Pancreas (tissue), 10 donors: ENCODE results near the gene SLC25A22. TPM values are rescaled to one million over a fixed set of nuclear protein-coding genes. Genes with fewer than 3 reads are reported as not detected.

Source experiments
- ATAC-seq, 4 donors: fragments of 200-7000 bp; cut with Tn5 transposase; one replicate each; pipeline versions ENCODE4 v1.8.0 to v1.9.1; 2020; ENCODE audit warnings: mild to moderate bottlenecking in 4 of 4, moderate library complexity in 4 of 4
- DNase-seq, 6 donors: peaks; one replicate each; pipeline ENCODE4 v3.0.0-alpha.2; 2020
- FAIRE-seq: peaks from 2 replicates; lab custom pipeline; 2012; peaks lifted over from hg19 to GRCh38; lab: Jason Lieb, UNC
- H3K27ac ChIP-seq, 4 donors: fragments of 200-600 bp; sonication (generic); 1 replicate in 3 of 4; 2 replicates in 1 of 4; pipeline versions ENCODE4 v1.5.0 to v1.8.0; 2020
- H3K27me3 ChIP-seq, 4 donors: fragments of 200-600 bp; one replicate each; pipeline ENCODE4 v1.8.0; 2021
- H3K36me3 ChIP-seq, 3 donors: fragments of 200-600 bp; sonication (generic) in 1 of 3; one replicate each; pipeline versions ENCODE4 v1.5.0 to v1.8.0; 2020 to 2021
- H3K4me1 ChIP-seq, 3 donors: fragments of 200-600 bp; one replicate each; pipeline ENCODE4 v1.8.0; 2021
- H3K4me3 ChIP-seq, 4 donors: fragments of 200-600 bp; sonication (generic) in 2 of 4; one replicate each; pipeline versions ENCODE4 v1.5.0 to v1.8.0; 2020 to 2021
- H3K9me3 ChIP-seq, 4 donors: fragments of 200-600 bp; one replicate each; pipeline ENCODE4 v1.8.0; 2021
- WGBS, 2 donors: extraction: QIAGEN DNeasy Blood & Tissue Kit; methylation state at CpG; one replicate each; pipeline ENCODE4 v1.1.7; 2013; 5-methylcytosine and 5-hydroxymethylcytosine counted together
- intact Hi-C, 3 donors: fragments of 100-400 bp; cut with DNase I; formaldehyde crosslinking; loops; one replicate each; pipeline versions ENCODE4 v1.11.1 to v1.14.2; 2022
- polyA plus RNA-seq, 2 donors: library from polyadenylated mRNA; stranded (reverse); fragments of 200-250 nt; gene quantifications; one replicate each; pipeline ENCODE4 v1.2.3, GENCODE V29; 2013
- total RNA-seq, 6 donors: library from RNA; stranded (reverse); fragmentation: NEBNext Ultra II Directional in 4 of 6; extraction: Animal tissue kit (Norgen Biotek cat#: 25700) in 4 of 6; gene quantifications; one replicate each; pipeline versions ENCODE4 v1.2.1 to v1.2.4, GENCODE V29; 2021 to 2023
- TF ChIP-seq, protein P1 (sequence below), 4 donors: fragments of 200-600 bp; sonication (generic) in 3 of 4; IDR thresholded peaks; one replicate each; pipeline versions ENCODE4 v1.5.0 to v1.8.0; 2021; ENCODE audit warnings: antibody characterized with exemption in 4 of 4
- donor health status: healthy with polysubstance abuse.
- donor health status: DM: no; HTN: no; CAD: no; lungs with moderate emphysema.
- donor health status: DM: no; HTN: no; CAD: no.
- donor health status: control.
- donor health status: control.
- donor health status: Bipolar disorder and iron deficiency.
- donor health status: DM: yes; HTN: yes; CAD: no.
- donor health status: DM: no; HTN: no; CAD: no.
- donor health status: DM: no; HTN: no; CAD: no.
- donor health status: DM: yes; HTN: yes; CAD: no.

SLC25A22 gene
- total and polyA plus RNA-seq, 8 donors: 32.2 to 84.0 (median 42.9) TPM

DNA sequence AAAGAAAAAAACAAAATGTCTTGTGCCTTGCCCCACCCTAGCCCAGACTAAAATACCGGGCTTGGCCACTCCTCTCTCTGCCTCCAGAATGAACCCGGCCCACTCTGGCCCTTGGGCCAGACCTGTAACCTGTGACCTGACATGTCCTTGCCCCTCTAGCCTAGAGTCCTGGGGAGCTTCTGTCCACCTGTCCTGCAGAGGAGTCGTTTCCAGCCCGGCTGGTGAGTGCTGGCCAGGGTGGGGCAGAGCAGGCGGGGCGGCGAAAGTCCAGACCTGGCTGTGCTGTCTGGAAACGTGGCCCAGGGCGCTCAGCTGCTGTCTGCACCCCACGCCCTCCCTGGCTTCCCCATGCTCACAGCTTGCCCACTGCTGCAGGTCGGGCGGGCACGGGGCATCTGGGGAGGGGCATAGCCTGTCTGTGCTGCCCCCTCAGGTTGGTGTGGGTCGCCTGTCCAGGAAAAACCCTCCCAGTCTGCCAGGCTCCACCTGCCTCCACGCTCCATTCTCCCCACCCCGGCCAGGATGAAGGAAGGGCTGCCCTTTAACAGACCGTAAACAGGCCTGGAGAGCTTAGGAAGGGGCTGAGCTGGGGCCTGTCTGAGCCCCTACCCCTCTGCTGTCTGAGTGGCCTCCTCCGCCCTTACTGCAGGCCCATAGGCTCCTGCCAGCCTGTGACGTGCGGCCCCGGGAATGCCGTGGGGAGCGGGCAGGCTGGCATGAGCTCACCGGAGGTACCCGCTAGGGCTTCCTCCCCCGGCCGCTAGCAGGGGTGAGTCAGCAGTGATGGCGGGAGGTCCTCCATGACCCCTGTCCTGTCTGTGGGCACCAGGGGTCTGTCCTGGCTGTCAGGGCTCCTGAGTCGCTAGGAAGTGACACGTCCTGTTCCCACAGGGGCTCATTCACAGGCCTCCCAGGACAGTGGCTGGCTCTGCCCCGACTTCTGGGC lies 36.6 kb upstream of the SLC25A22 start:
- FAIRE-seq: no peak
- TF ChIP-seq, protein P1, sequence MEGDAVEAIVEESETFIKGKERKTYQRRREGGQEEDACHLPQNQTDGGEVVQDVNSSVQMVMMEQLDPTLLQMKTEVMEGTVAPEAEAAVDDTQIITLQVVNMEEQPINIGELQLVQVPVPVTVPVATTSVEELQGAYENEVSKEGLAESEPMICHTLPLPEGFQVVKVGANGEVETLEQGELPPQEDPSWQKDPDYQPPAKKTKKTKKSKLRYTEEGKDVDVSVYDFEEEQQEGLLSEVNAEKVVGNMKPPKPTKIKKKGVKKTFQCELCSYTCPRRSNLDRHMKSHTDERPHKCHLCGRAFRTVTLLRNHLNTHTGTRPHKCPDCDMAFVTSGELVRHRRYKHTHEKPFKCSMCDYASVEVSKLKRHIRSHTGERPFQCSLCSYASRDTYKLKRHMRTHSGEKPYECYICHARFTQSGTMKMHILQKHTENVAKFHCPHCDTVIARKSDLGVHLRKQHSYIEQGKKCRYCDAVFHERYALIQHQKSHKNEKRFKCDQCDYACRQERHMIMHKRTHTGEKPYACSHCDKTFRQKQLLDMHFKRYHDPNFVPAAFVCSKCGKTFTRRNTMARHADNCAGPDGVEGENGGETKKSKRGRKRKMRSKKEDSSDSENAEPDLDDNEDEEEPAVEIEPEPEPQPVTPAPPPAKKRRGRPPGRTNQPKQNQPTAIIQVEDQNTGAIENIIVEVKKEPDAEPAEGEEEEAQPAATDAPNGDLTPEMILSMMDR (IDR thresholded peaks at IDR 0.05): no peak
- ATAC-seq: peak; percentile 62 to 75 (median 70)

DNA sequence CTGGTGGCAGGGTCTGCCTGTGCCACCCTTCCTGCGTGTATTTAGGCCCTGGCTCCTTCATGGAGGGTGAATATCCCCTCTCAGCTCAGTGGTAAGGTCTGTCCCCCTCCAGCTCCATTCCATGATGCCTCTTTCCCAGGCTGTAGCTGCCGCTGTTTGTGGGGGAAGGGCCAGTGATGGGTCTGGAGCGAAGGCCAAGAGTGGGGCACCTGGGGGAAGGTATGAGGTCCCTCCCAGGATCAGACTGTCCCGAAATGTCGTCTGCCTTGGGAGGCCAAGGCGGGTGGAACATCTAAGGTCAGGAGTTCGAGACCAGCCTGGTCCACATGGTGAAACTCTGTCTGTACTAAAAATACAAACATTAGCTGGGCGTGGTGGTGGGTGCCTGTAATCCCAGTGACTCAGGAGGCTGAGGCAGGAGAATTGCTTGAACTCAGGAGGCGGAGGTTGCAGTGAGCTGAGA lies 35.8 kb upstream of the SLC25A22 start:
- peaks cover 0 to 26% (median 9%) of the 10 kb centered on the region in 3 donors for H3K36me3 ChIP-seq
- peak overlapping the region; percentile 85 to 95 (median 88) for H3K27ac ChIP-seq
- H3K4me1 ChIP-seq: peaks cover 7 to 16% (median 15%) of the 10 kb centered on the region in 3 donors
- no peak for FAIRE-seq
- DNase-seq: peak in 2 of 6 donors; percentile 53 to 59
- peak in 2 of 4 donors; percentile 0 to 2 for ATAC-seq
- peak overlapping the region; percentile 71 to 86 (median 82) for H3K4me3 ChIP-seq
- H3K27me3 ChIP-seq: no peaks in the 10 kb centered on the region
- no peaks in the 10 kb centered on the region for H3K9me3 ChIP-seq
- WGBS, 2 donors: 15 to 22% methylated on average over 9 of the region's 9 CpGs
- TF ChIP-seq, protein P1 (IDR thresholded peaks at IDR 0.05): no peak
- intact Hi-C loops: no loop called here

More for the DNA sequence above, 36.6 kb upstream of the SLC25A22 start:
- peaks cover 0 to 11% (median 9%) of the 10 kb centered on the region in 3 donors for H3K4me1 ChIP-seq
- DNase-seq: peak; percentile 86 to 97 (median 92)
- WGBS, 2 donors: 7 to 12% methylated on average over 31 of the region's 31 CpGs
- H3K36me3 ChIP-seq: peaks cover 0 to 32% (median 15%) of the 10 kb centered on the region in 3 donors
- no peaks in the 10 kb centered on the region for H3K9me3 ChIP-seq
- no peaks in the 10 kb centered on the region for H3K27me3 ChIP-seq
- intact Hi-C loops: no loop called here
- peak overlapping the region in 3 of 4 donors; percentile 82 to 86 (median 83) for H3K4me3 ChIP-seq
- peak overlapping the region; percentile 85 to 95 (median 88) for H3K27ac ChIP-seq

DNA sequence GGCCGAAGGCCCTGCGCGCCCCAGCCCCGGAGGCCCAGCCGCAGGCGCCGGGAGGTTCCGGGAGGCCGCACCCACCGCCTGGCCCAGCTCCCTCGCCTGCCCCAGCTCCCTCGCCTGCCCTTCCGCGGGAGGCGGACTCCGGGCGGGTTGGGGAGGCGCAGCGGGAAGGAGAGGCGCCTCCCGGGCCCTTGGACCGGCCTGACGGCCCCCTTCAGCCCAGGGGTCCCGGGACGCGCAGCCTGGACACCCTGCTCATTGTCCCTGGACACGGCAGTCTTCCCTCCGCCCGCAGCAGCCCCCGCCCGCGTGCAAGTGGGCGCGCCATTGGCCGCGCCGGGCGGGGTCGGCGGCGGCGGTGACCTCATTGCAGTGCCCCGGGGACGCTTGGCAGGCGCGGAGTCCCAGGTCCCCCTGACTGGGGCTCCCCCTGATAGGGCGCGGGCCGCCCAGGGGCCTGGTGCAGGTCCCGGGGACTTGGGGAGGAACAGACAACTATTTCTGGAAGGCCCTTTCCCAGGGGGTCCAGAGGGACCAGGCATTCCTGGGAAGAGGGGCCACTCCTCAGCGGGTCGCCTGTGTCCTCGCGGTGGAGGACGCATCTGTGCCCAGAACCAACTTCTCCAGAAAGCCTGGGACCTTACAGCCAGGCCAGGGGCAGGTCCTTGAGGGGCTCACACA lies 35.2 kb upstream of the SLC25A22 start:
- FAIRE-seq: no peak
- peaks cover 9 to 21% (median 21%) of the 10 kb centered on the region in 3 donors for H3K4me1 ChIP-seq
- WGBS, 2 donors: 1 to 2% methylated on average over 36 to 55 of the region's 55 CpGs

DNA sequence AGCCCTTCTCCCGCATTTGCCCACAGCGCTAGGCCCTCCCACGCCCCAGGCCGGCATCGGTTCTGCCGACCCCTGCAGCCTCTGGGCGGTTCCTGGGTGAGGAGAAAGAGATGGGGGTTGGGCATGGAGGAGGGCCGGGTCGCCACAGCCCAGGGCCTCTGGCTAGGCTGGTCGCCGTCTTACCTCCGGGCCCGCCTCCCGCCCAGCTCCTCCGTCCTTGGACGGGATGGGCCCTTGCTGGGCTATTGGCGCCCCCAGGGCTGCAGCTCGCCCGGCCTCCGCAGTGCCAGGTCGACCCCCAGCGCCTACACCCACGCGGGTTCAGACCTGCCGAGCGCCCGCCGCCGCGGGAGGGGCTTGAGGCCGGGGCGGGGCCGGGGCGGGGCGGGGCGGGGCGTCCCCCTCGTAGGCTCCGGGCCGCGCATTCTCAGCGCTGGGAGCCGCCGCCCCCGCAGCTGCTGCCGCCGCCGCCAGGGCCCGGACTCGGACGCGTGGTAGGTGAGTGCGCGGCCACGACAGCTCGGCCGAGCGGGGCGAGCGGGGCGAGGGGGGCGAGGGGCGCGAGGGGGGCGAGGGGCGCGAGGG lies 34.5 kb upstream of the SLC25A22 start, which contains the start of gene CD151:
TSS of gene CD151 (plus strand) at position 424 of the 585 bp plus-strand sequence. CDS start 3,118 bp downstream, outside the sequence.
- H3K27ac ChIP-seq: peak within 1 kb of the TSS; percentile 85 to 95 (median 88)
- H3K9me3 ChIP-seq: no peaks in the 10 kb centered on the region
- H3K4me1 ChIP-seq: peaks cover 9 to 27% (median 24%) of the 10 kb centered on the region in 3 donors
- WGBS, 2 donors: 1% methylated on average over 33 to 67 of the region's 67 CpGs
- TF ChIP-seq, protein P1 (IDR thresholded peaks at IDR 0.05): no peak
- ATAC-seq: peak; percentile 27 to 59 (median 39)
- no peak for FAIRE-seq
- no peaks in the 10 kb centered on the region for H3K27me3 ChIP-seq
- intact Hi-C loops: no loop called here
- peak within 1 kb of the TSS; percentile 71 to 86 (median 82) for H3K4me3 ChIP-seq
- DNase-seq: peak in 4 of 6 donors; percentile 66 to 85 (median 74)
- peaks cover 0 to 15% (median 4%) of the 10 kb centered on the region in 3 donors for H3K36me3 ChIP-seq

More for the DNA sequence above, 35.2 kb upstream of the SLC25A22 start:
- H3K27me3 ChIP-seq: no peaks in the 10 kb centered on the region
- ATAC-seq (peak; percentile 13 to 45 (median 26)), DNase-seq (peak in 5 of 6 donors; percentile 71 to 90 (median 84))
- H3K27ac ChIP-seq: peak overlapping the region; percentile 85 to 95 (median 88)
- H3K36me3 ChIP-seq: peaks cover 0 to 20% (median 9%) of the 10 kb centered on the region in 3 donors
- H3K9me3 ChIP-seq: no peaks in the 10 kb centered on the region
- intact Hi-C loops: no loop called here
- H3K4me3 ChIP-seq: peak overlapping the region; percentile 71 to 86 (median 82)
- TF ChIP-seq, protein P1 (IDR thresholded peaks at IDR 0.05): no peak
